Mesothelial cell of epicardium (in vitro differentiated cells): ENCODE measurements around the gene CROCC. TPM values are rescaled to one million over a fixed set of nuclear protein-coding genes. Genes with fewer than 3 reads are reported as not detected.
"Not testable (repeated sequence)": the region's sequence is repeated elsewhere in the genome, so short reads cannot be mapped to it uniquely, and the experiment has no call there.

ENCODE experiments used
- DNase-seq, 2 experiments: peaks; one replicate each; pipeline ENCODE4 v3.0.0; 2021; ENCODE audit warnings: low spot score in 2 of 2; ENCODE audit not compliant: unreplicated experiment in 2 of 2
- H3K27ac Mint-ChIP-seq: 2 replicates; pipeline ENCODE4 v1.8.0; 2021; ENCODE audit warnings: mixed read lengths
- H3K27me3 Mint-ChIP-seq: 2 replicates; pipeline ENCODE4 v1.8.0; 2021; ENCODE audit warnings: low read depth, mixed read lengths
- H3K36me3 Mint-ChIP-seq: 2 replicates; pipeline ENCODE4 v1.8.0; 2021; ENCODE audit warnings: mixed read lengths
- H3K4me1 Mint-ChIP-seq: 2 replicates; pipeline ENCODE4 v1.8.0; 2021; ENCODE audit warnings: mixed read lengths
- H3K4me3 Mint-ChIP-seq: 2 replicates; pipeline ENCODE4 v1.8.0; 2021; ENCODE audit warnings: mild to moderate bottlenecking, moderate library complexity, mixed read lengths
- H3K9me3 Mint-ChIP-seq: 2 replicates; pipeline ENCODE4 v1.8.0; 2021; ENCODE audit warnings: mixed read lengths
- total RNA-seq: library from RNA; stranded (reverse); gene quantifications from 3 replicates; pipeline ENCODE4 v1.2.1, GENCODE V29; 2021
- TF ChIP-seq, protein P1 (sequence below): fragments of 200-600 bp; sonication (generic); IDR thresholded peaks from one replicate; pipeline ENCODE4 v1.5.0; 2021; ENCODE audit warnings: antibody characterized with exemption; ENCODE audit not compliant: unreplicated experiment

CROCC gene
- total RNA-seq, 1 donor from 2014 or later, result 86.4 TPM

DNA sequence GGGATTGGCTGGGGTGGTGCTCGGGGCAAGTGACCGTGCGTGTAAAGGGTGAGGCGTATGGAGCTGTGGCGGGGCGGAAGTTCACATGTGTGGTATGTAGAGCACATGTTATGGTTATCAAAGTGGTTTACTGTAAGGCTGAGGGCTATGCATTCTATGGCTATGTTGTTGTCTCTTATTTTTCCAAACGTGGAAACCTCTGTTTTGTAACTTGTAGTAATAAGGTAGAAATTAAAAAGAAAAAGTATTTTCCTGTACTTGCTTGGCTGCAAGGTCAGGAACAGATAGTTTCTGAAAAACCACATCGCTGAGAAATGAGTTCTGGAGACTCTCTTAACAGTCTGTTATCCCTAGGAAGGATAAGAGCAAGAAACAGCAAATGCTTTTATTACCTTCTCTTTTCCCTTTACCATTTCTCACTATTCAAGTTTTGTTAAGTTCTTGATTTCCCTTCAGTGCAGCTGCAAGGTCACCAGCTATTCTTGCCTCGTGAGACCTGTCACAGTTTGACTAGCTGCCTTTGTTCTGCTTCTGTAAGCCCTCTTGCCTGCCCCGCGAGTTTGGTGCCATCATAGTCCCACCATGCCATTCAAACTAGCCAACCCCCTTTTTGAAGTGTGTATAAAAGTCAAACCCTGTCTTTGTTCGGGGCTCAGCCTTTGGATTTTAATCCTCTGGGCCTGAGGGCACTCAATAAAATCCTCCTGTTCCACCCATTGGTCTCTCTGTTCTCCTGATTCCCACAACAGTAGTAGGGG lies 16.4 kb upstream of the CROCC start:
- DNase-seq, result no peak
- H3K4me1 Mint-ChIP-seq, result peaks cover 26% of the 10 kb centered on the region

DNA sequence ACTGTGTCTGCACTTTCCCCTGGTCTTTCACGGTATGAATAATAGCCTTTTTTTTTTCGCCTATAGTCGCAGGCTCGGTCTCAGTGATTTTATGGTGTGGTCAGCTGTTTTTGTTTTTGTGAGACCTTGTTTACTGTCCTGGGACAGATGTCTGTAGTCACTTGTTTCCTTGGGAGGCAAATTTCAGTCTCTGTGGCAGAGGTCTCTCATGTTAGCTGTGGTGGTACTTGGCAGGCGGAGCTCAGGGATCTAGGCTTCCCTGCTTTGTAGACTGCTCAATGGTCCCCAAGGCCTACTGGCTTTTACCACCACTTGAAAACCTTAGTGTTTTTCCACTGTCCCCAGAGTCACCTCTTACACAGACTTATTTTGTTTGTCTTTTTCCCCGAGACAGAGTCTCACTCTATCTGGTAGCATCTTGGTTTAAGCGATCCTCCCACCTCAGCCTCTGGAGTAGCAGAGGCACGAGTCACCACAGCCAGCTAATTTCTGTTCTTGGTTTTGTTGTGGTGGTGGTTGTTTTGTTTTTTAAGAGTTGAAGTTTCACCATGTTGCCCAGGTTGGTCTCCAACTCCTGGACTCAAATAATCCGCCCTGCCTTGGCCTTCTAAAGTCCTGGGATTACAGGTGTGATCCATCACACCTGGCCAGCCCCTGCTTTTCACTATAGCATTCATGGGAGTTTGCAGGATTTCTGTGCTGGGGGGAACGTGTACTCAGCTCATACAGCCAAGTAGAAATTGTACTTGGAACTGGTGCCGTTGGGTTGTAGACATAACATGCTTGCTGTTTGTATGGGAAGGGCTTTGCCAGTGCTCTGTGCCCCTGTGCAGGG lies 15.6 kb upstream of the CROCC start:
- no peaks in the 10 kb centered on the region for H3K27me3 Mint-ChIP-seq
- peaks cover 21% of the 10 kb centered on the region for H3K4me1 Mint-ChIP-seq
- TF ChIP-seq, protein P1, sequence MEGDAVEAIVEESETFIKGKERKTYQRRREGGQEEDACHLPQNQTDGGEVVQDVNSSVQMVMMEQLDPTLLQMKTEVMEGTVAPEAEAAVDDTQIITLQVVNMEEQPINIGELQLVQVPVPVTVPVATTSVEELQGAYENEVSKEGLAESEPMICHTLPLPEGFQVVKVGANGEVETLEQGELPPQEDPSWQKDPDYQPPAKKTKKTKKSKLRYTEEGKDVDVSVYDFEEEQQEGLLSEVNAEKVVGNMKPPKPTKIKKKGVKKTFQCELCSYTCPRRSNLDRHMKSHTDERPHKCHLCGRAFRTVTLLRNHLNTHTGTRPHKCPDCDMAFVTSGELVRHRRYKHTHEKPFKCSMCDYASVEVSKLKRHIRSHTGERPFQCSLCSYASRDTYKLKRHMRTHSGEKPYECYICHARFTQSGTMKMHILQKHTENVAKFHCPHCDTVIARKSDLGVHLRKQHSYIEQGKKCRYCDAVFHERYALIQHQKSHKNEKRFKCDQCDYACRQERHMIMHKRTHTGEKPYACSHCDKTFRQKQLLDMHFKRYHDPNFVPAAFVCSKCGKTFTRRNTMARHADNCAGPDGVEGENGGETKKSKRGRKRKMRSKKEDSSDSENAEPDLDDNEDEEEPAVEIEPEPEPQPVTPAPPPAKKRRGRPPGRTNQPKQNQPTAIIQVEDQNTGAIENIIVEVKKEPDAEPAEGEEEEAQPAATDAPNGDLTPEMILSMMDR, result no peak
- no peaks in the 10 kb centered on the region for H3K36me3 Mint-ChIP-seq
- DNase-seq, result no peak
- no peaks in the 10 kb centered on the region for H3K9me3 Mint-ChIP-seq
- H3K4me3 Mint-ChIP-seq, result no peak overlapping the region
- no peak overlapping the region for H3K27ac Mint-ChIP-seq

More for the DNA sequence above, 16.4 kb upstream of the CROCC start:
- Mint-ChIP-seq H3K4me3 (no peak overlapping the region), H3K27ac (no peak overlapping the region), H3K9me3 (no peaks in the 10 kb centered on the region), H3K36me3 (no peaks in the 10 kb centered on the region), H3K27me3 (no peaks in the 10 kb centered on the region)
- TF ChIP-seq, protein P1, result no peak

DNA sequence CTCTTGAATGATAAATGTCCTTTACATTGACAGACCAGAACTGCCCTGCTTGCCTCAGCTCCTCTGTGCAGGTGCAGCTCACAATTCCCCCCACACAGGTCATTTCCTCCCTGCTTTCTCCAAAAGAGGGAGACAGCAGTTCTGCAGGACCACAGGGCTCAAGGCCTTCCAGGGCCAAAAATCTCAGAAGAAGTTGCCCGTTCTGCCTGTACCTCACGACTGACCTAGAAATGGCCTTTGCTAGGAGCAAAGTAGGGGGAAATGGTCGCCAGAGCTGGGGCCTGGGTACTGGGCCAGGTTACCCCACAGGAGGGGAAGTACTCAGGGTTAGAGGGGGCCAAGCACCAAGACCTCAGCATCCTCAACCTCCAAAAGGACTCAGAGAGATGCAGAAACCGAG lies 14.9 kb upstream of the CROCC start:
- Mint-ChIP-seq H3K9me3 (no peaks in the 10 kb centered on the region), H3K36me3 (no peaks in the 10 kb centered on the region), H3K27ac (no peak overlapping the region), H3K27me3 (no peaks in the 10 kb centered on the region), H3K4me3 (no peak overlapping the region), H3K4me1 (peaks cover 19% of the 10 kb centered on the region)
- TF ChIP-seq, protein P1, result no peak
- no peak for DNase-seq

DNA sequence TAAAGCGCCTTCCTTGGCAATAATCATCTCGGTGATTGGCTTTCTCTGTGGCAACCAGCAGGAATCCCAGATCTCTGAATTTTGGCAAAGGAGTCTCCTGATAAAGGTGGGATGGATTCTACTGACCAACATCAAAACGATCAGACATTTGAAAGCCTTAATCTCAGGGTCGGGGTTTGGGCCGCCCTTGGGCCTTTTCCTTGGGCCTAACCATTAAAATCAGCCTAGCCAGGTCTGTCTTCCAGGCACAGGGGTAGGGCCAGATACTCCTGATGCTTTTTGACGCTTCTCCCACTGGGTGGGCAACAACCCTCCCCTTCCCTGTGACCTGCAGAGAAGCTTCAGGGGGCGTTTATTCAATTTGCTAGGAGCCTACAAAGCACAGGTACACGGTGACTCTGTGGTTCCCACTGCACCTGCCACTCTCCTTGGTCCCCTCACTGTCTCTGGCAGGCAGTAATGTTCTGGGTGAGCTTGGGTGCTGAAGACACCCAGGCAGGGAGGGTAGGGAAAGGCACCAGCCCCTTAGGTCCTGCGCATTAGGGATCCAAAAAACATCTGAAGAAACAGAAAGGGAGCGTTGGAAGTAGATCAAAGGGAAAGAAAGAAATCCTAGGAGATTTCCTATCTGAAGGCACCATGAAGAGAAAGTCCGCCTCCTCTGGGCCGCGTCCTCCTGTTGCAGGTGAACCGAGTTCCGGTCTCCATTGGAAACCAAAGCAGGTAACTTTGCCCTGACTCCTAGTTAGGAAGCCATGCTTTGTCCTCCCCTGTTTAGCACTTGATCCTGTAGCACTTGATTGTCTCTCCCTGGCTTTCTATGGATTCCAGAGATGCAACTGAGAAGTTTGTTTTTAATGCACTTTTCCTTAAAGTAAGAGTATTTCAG lies 13.6 kb upstream of the CROCC start:
- Mint-ChIP-seq H3K9me3 (no peaks in the 10 kb centered on the region), H3K4me3 (no peak overlapping the region), H3K27ac (no peak overlapping the region)

DNA sequence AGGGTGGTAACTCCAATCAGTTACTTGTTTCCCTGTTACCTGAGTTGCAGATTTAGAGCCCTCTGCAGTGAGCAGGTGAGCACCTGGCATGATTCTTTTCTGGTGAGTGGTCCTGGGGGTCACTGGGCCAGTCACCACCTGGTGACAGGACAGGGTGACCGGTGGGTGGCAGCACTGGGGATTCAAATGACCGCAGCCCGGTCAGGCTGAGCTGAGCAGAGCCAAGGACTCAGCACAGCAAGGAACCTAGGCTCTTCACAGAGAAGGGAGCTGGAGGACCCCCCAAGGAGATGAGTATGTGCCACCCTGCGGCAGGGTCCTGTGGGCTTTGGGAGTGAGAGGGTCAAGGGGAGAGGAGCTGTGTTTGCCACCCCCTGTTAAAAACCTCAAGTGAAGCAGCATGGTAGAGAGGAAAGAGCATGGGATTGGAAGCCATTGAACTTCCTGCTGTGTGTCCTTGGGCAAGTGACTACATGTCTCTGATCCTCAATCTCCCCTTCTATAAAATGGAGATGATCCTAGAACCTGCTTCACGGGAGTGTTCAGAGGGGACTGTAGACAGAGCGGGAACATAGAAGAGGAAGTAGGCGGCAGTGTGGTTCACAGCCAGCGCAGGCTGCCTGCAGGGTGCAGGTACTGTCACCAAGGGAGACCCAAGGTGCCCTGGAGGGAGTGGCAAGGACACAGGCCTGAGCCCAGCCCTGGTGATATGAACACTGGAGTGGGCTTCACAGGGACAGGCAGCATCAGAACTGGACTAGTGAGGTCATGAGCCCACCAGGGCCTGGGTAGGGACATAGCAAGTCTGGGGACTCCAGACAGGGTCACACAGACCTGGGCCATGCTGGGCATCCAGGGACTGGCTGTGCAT lies 9.6 kb upstream of the CROCC start:
- Mint-ChIP-seq H3K4me1 (peaks cover 25% of the 10 kb centered on the region), H3K27ac (peak overlapping the region; percentile 39)
- not testable (repeated sequence) for H3K27me3 Mint-ChIP-seq, H3K9me3 Mint-ChIP-seq, DNase-seq, H3K4me3 Mint-ChIP-seq, H3K36me3 Mint-ChIP-seq

More for the DNA sequence above, 13.6 kb upstream of the CROCC start:
- Mint-ChIP-seq H3K4me1 (peaks cover 15% of the 10 kb centered on the region), H3K36me3 (no peaks in the 10 kb centered on the region), H3K27me3 (no peaks in the 10 kb centered on the region)
- DNase-seq, result no peak
- TF ChIP-seq, protein P1, result no peak

DNA sequence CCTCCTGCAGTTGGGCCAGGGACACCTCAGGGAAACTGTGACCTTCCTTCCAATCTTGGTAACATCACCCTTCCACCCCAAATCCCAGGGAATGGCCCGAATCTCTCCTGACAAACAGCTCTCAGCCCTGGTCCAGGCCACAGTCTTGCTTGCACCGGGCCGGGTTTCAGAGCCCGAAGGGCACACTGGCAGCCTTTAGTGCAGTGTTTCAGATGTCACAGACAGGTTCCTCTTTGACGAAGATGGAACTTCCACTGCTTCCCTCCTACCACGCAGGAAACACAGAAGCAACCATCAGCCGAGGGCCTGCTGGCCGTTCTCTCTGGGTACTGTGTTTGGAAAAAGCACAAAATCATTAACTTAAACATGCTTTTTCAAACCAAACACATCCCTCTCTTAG lies 9.0 kb upstream of the CROCC start:
- Mint-ChIP-seq H3K4me1 (peaks cover 23% of the 10 kb centered on the region), H3K27ac (peak overlapping the region; percentile 87), H3K4me3 (peak overlapping the region; percentile 64)
- not testable (repeated sequence) for H3K27me3 Mint-ChIP-seq, H3K9me3 Mint-ChIP-seq, DNase-seq, H3K36me3 Mint-ChIP-seq
